Activated naive CD4-positive, alpha-beta T cell treated with anti-CD3 and anti-CD28 coated beads, Interleukin-2, amount 50 U/mL, for 24 hours (primary cell): ENCODE measurements around the gene CCDC13.

ENCODE experiments used
- H3K27ac Mint-ChIP-seq: one replicate; pipeline ENCODE4 v1.8.0; 2021; ENCODE audit warnings: mild to moderate bottlenecking, mixed read lengths
- H3K27me3 Mint-ChIP-seq: one replicate; pipeline ENCODE4 v1.8.0; 2021; ENCODE audit warnings: mixed read lengths
- H3K36me3 Mint-ChIP-seq: one replicate; pipeline ENCODE4 v1.8.0; 2021; ENCODE audit warnings: mixed read lengths
- H3K4me1 Mint-ChIP-seq: one replicate; pipeline ENCODE4 v1.8.0; 2021; ENCODE audit warnings: mixed read lengths
- H3K4me3 Mint-ChIP-seq: one replicate; pipeline ENCODE4 v1.8.0; 2021; ENCODE audit warnings: mild to moderate bottlenecking, mixed read lengths
- H3K9me3 Mint-ChIP-seq: one replicate; pipeline ENCODE4 v1.8.0; 2021; ENCODE audit warnings: mixed read lengths

CCDC13 gene

GRCh38 chr3:42734263-42734860 is 38.7 kb downstream of the CCDC13 start:
- Mint-ChIP-seq H3K4me1 (no peaks in the 10 kb centered on the region), H3K27ac (no peak overlapping the region), H3K9me3 (no peaks in the 10 kb centered on the region), H3K4me3 (no peak overlapping the region), H3K36me3 (no peaks in the 10 kb centered on the region), H3K27me3 (no peaks in the 10 kb centered on the region)

- no peaks in the 10 kb centered on the region for H3K27me3 Mint-ChIP-seq
- no peaks in the 10 kb centered on the region for H3K9me3 Mint-ChIP-seq
- no peak overlapping the region for H3K27ac Mint-ChIP-seq
- no peak overlapping the region for H3K4me3 Mint-ChIP-seq
- H3K36me3 Mint-ChIP-seq, result no peaks in the 10 kb centered on the region
- no peaks in the 10 kb centered on the region for H3K4me1 Mint-ChIP-seq
Measured at GRCh38 chr3:42733501-42734262, 39.4 kb downstream of the CCDC13 start.

GRCh38 chr3:42732829-42733459 is 40.1 kb downstream of the CCDC13 start:
- no peak overlapping the region for H3K27ac Mint-ChIP-seq
- H3K27me3 Mint-ChIP-seq, result no peaks in the 10 kb centered on the region
- H3K4me1 Mint-ChIP-seq, result no peaks in the 10 kb centered on the region

GRCh38 chr3:42732196-42732828 is 40.7 kb downstream of the CCDC13 start:
- H3K27me3 Mint-ChIP-seq, result no peaks in the 10 kb centered on the region
- no peak overlapping the region for H3K27ac Mint-ChIP-seq
- no peaks in the 10 kb centered on the region for H3K36me3 Mint-ChIP-seq
- no peaks in the 10 kb centered on the region for H3K9me3 Mint-ChIP-seq
- no peak overlapping the region for H3K4me3 Mint-ChIP-seq
- no peaks in the 10 kb centered on the region for H3K4me1 Mint-ChIP-seq

More at GRCh38 chr3:42732829-42733459, 40.1 kb downstream of the CCDC13 start:
- no peak overlapping the region for H3K4me3 Mint-ChIP-seq
- H3K36me3 Mint-ChIP-seq, result no peaks in the 10 kb centered on the region
- no peaks in the 10 kb centered on the region for H3K9me3 Mint-ChIP-seq

GRCh38 chr3:42731476-42732195 is 41.4 kb downstream of the CCDC13 start:
- Mint-ChIP-seq H3K36me3 (no peaks in the 10 kb centered on the region), H3K27ac (no peak overlapping the region), H3K4me1 (no peaks in the 10 kb centered on the region)

GRCh38 chr3:42730706-42731420 is 42.2 kb downstream of the CCDC13 start:
- Mint-ChIP-seq H3K27me3 (no peaks in the 10 kb centered on the region), H3K36me3 (no peaks in the 10 kb centered on the region), H3K9me3 (no peaks in the 10 kb centered on the region), H3K4me1 (no peaks in the 10 kb centered on the region), H3K4me3 (no peak overlapping the region), H3K27ac (no peak overlapping the region)

More at GRCh38 chr3:42731476-42732195, 41.4 kb downstream of the CCDC13 start:
- H3K4me3 Mint-ChIP-seq, result no peak overlapping the region
- no peaks in the 10 kb centered on the region for H3K9me3 Mint-ChIP-seq
- no peaks in the 10 kb centered on the region for H3K27me3 Mint-ChIP-seq

- H3K4me3 Mint-ChIP-seq, result no peak overlapping the region
- no peaks in the 10 kb centered on the region for H3K36me3 Mint-ChIP-seq
- H3K9me3 Mint-ChIP-seq, result no peaks in the 10 kb centered on the region
- no peaks in the 10 kb centered on the region for H3K4me1 Mint-ChIP-seq
- H3K27ac Mint-ChIP-seq, result no peak overlapping the region
- no peaks in the 10 kb centered on the region for H3K27me3 Mint-ChIP-seq
Measured at GRCh38 chr3:42730294-42730693, 42.8 kb downstream of the CCDC13 start.

- no peaks in the 10 kb centered on the region for H3K36me3 Mint-ChIP-seq
- H3K27me3 Mint-ChIP-seq, result no peaks in the 10 kb centered on the region
- no peak overlapping the region for H3K27ac Mint-ChIP-seq
- no peaks in the 10 kb centered on the region for H3K9me3 Mint-ChIP-seq
- no peak overlapping the region for H3K4me3 Mint-ChIP-seq
- H3K4me1 Mint-ChIP-seq, result no peaks in the 10 kb centered on the region
Measured at GRCh38 chr3:42729404-42730145, 43.5 kb downstream of the CCDC13 start.

GRCh38 chr3:42728668-42729364 is 44.2 kb downstream of the CCDC13 start:
- Mint-ChIP-seq H3K4me1 (no peaks in the 10 kb centered on the region), H3K4me3 (no peak overlapping the region), H3K27me3 (no peaks in the 10 kb centered on the region), H3K36me3 (no peaks in the 10 kb centered on the region), H3K27ac (no peak overlapping the region), H3K9me3 (no peaks in the 10 kb centered on the region)

- no peaks in the 10 kb centered on the region for H3K36me3 Mint-ChIP-seq
- H3K4me3 Mint-ChIP-seq, result no peak overlapping the region
- H3K9me3 Mint-ChIP-seq, result no peaks in the 10 kb centered on the region
- no peaks in the 10 kb centered on the region for H3K4me1 Mint-ChIP-seq
- no peaks in the 10 kb centered on the region for H3K27me3 Mint-ChIP-seq
- H3K27ac Mint-ChIP-seq, result no peak overlapping the region
Measured at GRCh38 chr3:42728056-42728455, 45.0 kb downstream of the CCDC13 start.

GRCh38 chr3:42725454-42725853 is 47.6 kb downstream of the CCDC13 start:
- no peak overlapping the region for H3K4me3 Mint-ChIP-seq
- no peaks in the 10 kb centered on the region for H3K27me3 Mint-ChIP-seq
- no peaks in the 10 kb centered on the region for H3K9me3 Mint-ChIP-seq
- H3K4me1 Mint-ChIP-seq, result no peaks in the 10 kb centered on the region
- no peaks in the 10 kb centered on the region for H3K36me3 Mint-ChIP-seq
- no peak overlapping the region for H3K27ac Mint-ChIP-seq

GRCh38 chr3:42723219-42723618 is 49.8 kb downstream of the CCDC13 start:
- H3K4me1 Mint-ChIP-seq, result no peaks in the 10 kb centered on the region
- H3K27me3 Mint-ChIP-seq, result no peaks in the 10 kb centered on the region
- no peaks in the 10 kb centered on the region for H3K9me3 Mint-ChIP-seq
- no peak overlapping the region for H3K4me3 Mint-ChIP-seq
- H3K27ac Mint-ChIP-seq, result no peak overlapping the region
- H3K36me3 Mint-ChIP-seq, result no peaks in the 10 kb centered on the region
